SK-N-SH (cell line): ENCODE measurements around the gene SLCO3A1. TPM values are rescaled to one million over a fixed set of nuclear protein-coding genes. Genes with fewer than 3 reads are reported as not detected.

Experiments
- CTCF ChIA-PET: fragments of 300-600, 350-600 bp; formaldehyde crosslinking; extraction: SDS; loops from one replicate; lab custom pipeline; 2021; lab: Yijun Ruan, JAX
- POLR2A ChIA-PET: fragments of 350-600 bp; sonication (Branson Sonifier 250); formaldehyde crosslinking; extraction: SDS; loops from one replicate; lab custom pipeline; 2020; ENCODE audit warnings: antibody characterized with exemption, inconsistent platforms; lab: Yijun Ruan, JAX
- DNase-seq: peaks from one replicate; pipeline ENCODE4 v3.0.0; 2012
- H2AFZ ChIP-seq: fragments of 200-600 bp; sonication (generic); 2 replicates; pipeline ENCODE4 v1.8.1; 2016; ENCODE audit warnings: antibody characterized with exemption, mild to moderate bottlenecking, low read depth
- H3F3A ChIP-seq: fragments of 200-600 bp; sonication (generic); replicated peaks from 2 replicates; pipeline ENCODE3; 2016; ENCODE audit warnings: antibody characterized with exemption, mild to moderate bottlenecking; ENCODE audit not compliant: insufficient read depth
- H3K27ac ChIP-seq, 2 experiments: fragments of 200-500 bp in 1 of 2; fragments of 200-600 bp in 1 of 2; sonication (Bioruptor generic) in 1 of 2; sonication (generic), shearing (Covaris generic) in 1 of 2; 2 replicates each; pipeline versions ENCODE4 v1.5.1 to v1.6.1; 2014 to 2016; ENCODE audit warnings: low read depth in 2 of 2, inconsistent platforms in 1 of 2, low read length in 1 of 2, mild to moderate bottlenecking in 1 of 2, mixed read lengths in 1 of 2
- H3K27me3 ChIP-seq: fragments of 200-600 bp; sonication (generic), shearing (Covaris generic); 2 replicates; pipeline ENCODE4 v1.6.1; 2016; ENCODE audit warnings: mixed run types; ENCODE audit not compliant: insufficient read depth
- H3K36me3 ChIP-seq, 2 experiments: fragments of 200-500 bp in 1 of 2; fragments of 200-600 bp in 1 of 2; sonication (Bioruptor generic) in 1 of 2; sonication (generic) in 1 of 2; replicated peaks in 1 of 2; 2 replicates each; pipeline versions ENCODE3 to v1.5.1; 2014 to 2016; ENCODE audit warnings: low read length in 1 of 2, mild to moderate bottlenecking in 1 of 2; ENCODE audit not compliant: insufficient read depth in 2 of 2, control insufficient read depth in 1 of 2
- H3K4me1 ChIP-seq, 2 experiments: fragments of 200-500 bp in 1 of 2; fragments of 200-600 bp in 1 of 2; sonication (Bioruptor generic) in 1 of 2; sonication (generic), shearing (Covaris generic) in 1 of 2; 2 replicates each; pipeline versions ENCODE4 v1.5.1 to v1.6.1; 2014 to 2016; ENCODE audit warnings: low read depth in 1 of 2, low read length in 1 of 2, mixed run types in 1 of 2; ENCODE audit not compliant: insufficient read depth in 2 of 2, control insufficient read depth in 1 of 2
- H3K4me2 ChIP-seq: fragments of 200-600 bp; sonication (generic), shearing (Covaris generic); 2 replicates; pipeline ENCODE4 v1.6.1; 2017; ENCODE audit warnings: mixed run types
- H3K4me3 ChIP-seq, 2 experiments: fragments of 200-500 bp in 1 of 2; fragments of 200-600 bp in 1 of 2; sonication (Bioruptor generic) in 1 of 2; sonication (generic), shearing (Covaris generic) in 1 of 2; 2 replicates each; pipeline versions ENCODE4 v1.5.1 to v1.8.1; 2014 to 2016; ENCODE audit warnings: low read depth in 2 of 2, inconsistent platforms in 1 of 2, low read length in 1 of 2, mild to moderate bottlenecking in 1 of 2, mixed read lengths in 1 of 2, moderate library complexity in 1 of 2
- H3K79me2 ChIP-seq: fragments of 200-600 bp; sonication (generic); 2 replicates; pipeline ENCODE4 v1.8.1; 2017; ENCODE audit warnings: mild to moderate bottlenecking; ENCODE audit not compliant: insufficient read depth
- H3K9ac ChIP-seq: fragments of 200-600 bp; sonication (generic); 2 replicates; pipeline ENCODE4 v1.6.1; 2017; ENCODE audit warnings: mixed run types
- H3K9me2 ChIP-seq: fragments of 200-600 bp; sonication (generic); 2 replicates; pipeline ENCODE4 v1.6.1; 2017; ENCODE audit warnings: mixed run types
- H3K9me3 ChIP-seq: fragments of 200-600 bp; sonication (generic); 2 replicates; pipeline ENCODE4 v1.6.1; 2017; ENCODE audit warnings: mixed run types, mild to moderate bottlenecking, moderate library complexity
- H4K20me1 ChIP-seq: fragments of 200-600 bp; sonication (generic); 2 replicates; pipeline ENCODE4 v1.6.1; 2017; ENCODE audit warnings: mild to moderate bottlenecking, mixed run types; ENCODE audit not compliant: insufficient read depth
- CHD2 ChIP-seq: fragments of 150-350 bp; IDR thresholded peaks from 2 replicates; pipeline ENCODE4 v1.6.1; 2018; ENCODE audit warnings: low read length; ENCODE audit not compliant: partially characterized antibody
- FOSL2 ChIP-seq: IDR thresholded peaks from 2 replicates; pipeline ENCODE4 v1.4.0; 2012; ENCODE audit warnings: low read depth, mild to moderate bottlenecking, moderate library complexity, borderline replicate concordance
- GABPA ChIP-seq: IDR thresholded peaks from 2 replicates; pipeline ENCODE4 v1.4.0; 2012; ENCODE audit warnings: low read depth, mild to moderate bottlenecking
- MAX ChIP-seq: IDR thresholded peaks from 2 replicates; pipeline ENCODE4 v1.4.0; 2012; ENCODE audit warnings: low read depth
- MXI1 ChIP-seq: IDR thresholded peaks from 2 replicates; pipeline ENCODE4 v1.6.1; 2012; ENCODE audit warnings: mild to moderate bottlenecking, low read depth, low read length, improper control_type of control experiment
- NRF1 ChIP-seq: IDR thresholded peaks from 2 replicates; pipeline ENCODE4 v1.6.1; 2012; ENCODE audit warnings: low read depth, mild to moderate bottlenecking, low read length
- PBX3 ChIP-seq: IDR thresholded peaks from 2 replicates; pipeline ENCODE4; 2012
- POLR2AphosphoS5 ChIP-seq: IDR thresholded peaks from 2 replicates; pipeline ENCODE4 v1.6.1; 2012; ENCODE audit warnings: low read depth, low read length
- RAD21 ChIP-seq: IDR thresholded peaks from 2 replicates; pipeline ENCODE4 v1.6.1; 2012; ENCODE audit warnings: mild to moderate bottlenecking, low read length
- RCOR1 ChIP-seq: fragments of 150-350 bp; IDR thresholded peaks from 2 replicates; pipeline ENCODE4 v1.6.1; 2017; ENCODE audit warnings: antibody characterized with exemption, low read length
- REST ChIP-seq: IDR thresholded peaks from 2 replicates; pipeline ENCODE4 v1.6.1; 2012; ENCODE audit warnings: mild to moderate bottlenecking, low read depth, low read length, moderate library complexity
- RXRA ChIP-seq: IDR thresholded peaks from 2 replicates; pipeline ENCODE4 v1.4.0; 2012; ENCODE audit warnings: low read depth, mild to moderate bottlenecking, borderline replicate concordance
- SIN3A ChIP-seq: IDR thresholded peaks from 2 replicates; pipeline ENCODE4 v1.6.1; 2012; ENCODE audit warnings: low read depth, mild to moderate bottlenecking, low read length, moderate library complexity, borderline replicate concordance
- TCF12 ChIP-seq: IDR thresholded peaks from 2 replicates; pipeline ENCODE4 v1.4.0; 2012
- ZBTB33 ChIP-seq: IDR thresholded peaks from 2 replicates; pipeline ENCODE4 v1.4.0; 2012; ENCODE audit warnings: low read depth, borderline replicate concordance
- WGBS: methylation state at CpG from one replicate; pipeline ENCODE4 v1.1.6; 2017; ENCODE audit warnings: low lambda C conversion rate; 5-methylcytosine and 5-hydroxymethylcytosine counted together
- polyA plus RNA-seq, 3 experiments: library from polyadenylated mRNA; depleted of rRNA; stranded (reverse); fragments of >200 nt; gene quantifications; 2 replicates each; pipeline ENCODE4 v1.2.3, GENCODE V29; 2012
- TF ChIP-seq, protein P1 (sequence below): fragments of 150-350 bp; IDR thresholded peaks from 2 replicates; pipeline ENCODE4 v1.6.1; 2016; ENCODE audit warnings: mild to moderate bottlenecking, low read depth, low read length
- TF ChIP-seq, protein P2 (sequence below): fragments of 150-350 bp; IDR thresholded peaks from 2 replicates; pipeline ENCODE4 v1.6.1; 2017; ENCODE audit warnings: antibody characterized with exemption, low read length, low read depth, borderline replicate concordance

The SLCO3A1 gene
- polyA plus RNA-seq, 1 of the 3 experiments (the other 2 are of a cell fraction), result 19.7 TPM

GRCh38 chr15:91897585-91898372 is 44.3 kb downstream of the SLCO3A1 start:
- no peak overlapping the region for H3K9ac ChIP-seq
- no peak overlapping the region for H3K4me3 ChIP-seq
- H3K79me2 ChIP-seq, result peaks cover 4% of the 10 kb centered on the region
- H3K27ac ChIP-seq, result no peak overlapping the region
- H3K9me2 ChIP-seq, result no peaks in the 10 kb centered on the region
- POLR2A ChIA-PET, result no interaction called here
- no peaks in the 10 kb centered on the region for H3K4me1 ChIP-seq
- no peak overlapping the region for H2AFZ ChIP-seq
- DNase-seq, result no peak
- no peaks in the 10 kb centered on the region for H3K27me3 ChIP-seq
- WGBS, result 83% methylated on average over 13 of the region's 14 CpGs
- H4K20me1 ChIP-seq, result no peaks in the 10 kb centered on the region
- H3K4me2 ChIP-seq, result no peak overlapping the region
- H3K36me3 ChIP-seq, result no peaks in the 10 kb centered on the region
- H3K9me3 ChIP-seq, result no peaks in the 10 kb centered on the region
- CTCF ChIA-PET, result interaction anchor here (1.2 kb wide), 1 partner anchor 44 kb away, joined by 7 read pairs; the partner anchor contains the start of gene SLCO3A1
- H3F3A ChIP-seq, result no peaks in the 10 kb centered on the region
- TF ChIP-seq CHD2, result no peak
- no peak for TF ChIP-seq RXRA
- no peak for TF ChIP-seq FOSL2
- TF ChIP-seq, protein P1, sequence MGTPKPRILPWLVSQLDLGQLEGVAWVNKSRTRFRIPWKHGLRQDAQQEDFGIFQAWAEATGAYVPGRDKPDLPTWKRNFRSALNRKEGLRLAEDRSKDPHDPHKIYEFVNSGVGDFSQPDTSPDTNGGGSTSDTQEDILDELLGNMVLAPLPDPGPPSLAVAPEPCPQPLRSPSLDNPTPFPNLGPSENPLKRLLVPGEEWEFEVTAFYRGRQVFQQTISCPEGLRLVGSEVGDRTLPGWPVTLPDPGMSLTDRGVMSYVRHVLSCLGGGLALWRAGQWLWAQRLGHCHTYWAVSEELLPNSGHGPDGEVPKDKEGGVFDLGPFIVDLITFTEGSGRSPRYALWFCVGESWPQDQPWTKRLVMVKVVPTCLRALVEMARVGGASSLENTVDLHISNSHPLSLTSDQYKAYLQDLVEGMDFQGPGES, result no peak
- TF ChIP-seq POLR2AphosphoS5, result no peak
- no peak for TF ChIP-seq TCF12
- TF ChIP-seq, all 33 proteins: peak for 0

DNA sequence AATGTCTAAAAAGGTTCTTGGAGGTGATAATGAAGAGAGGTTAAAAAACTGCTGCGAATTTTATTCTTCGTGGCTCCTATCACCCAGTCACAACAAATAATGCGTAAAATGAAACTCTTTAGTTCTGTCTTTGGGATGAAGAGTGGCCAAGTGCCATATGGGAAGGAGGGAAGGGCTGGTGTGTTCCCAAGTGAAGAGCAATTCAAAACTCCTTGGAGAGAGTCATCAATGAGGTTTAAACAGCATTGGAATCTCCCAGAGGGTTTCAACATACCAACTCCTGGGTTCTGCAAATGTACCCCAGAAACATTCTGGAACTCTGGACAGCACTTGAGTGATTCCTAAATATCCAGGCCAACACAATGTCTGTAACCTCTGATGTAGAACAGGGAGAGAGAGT is 45.3 kb downstream of the SLCO3A1 start:
- H3K36me3 ChIP-seq, result no peaks in the 10 kb centered on the region
- no peaks in the 10 kb centered on the region for H3K4me1 ChIP-seq
- no peaks in the 10 kb centered on the region for H3K9me2 ChIP-seq
- H3F3A ChIP-seq, result no peaks in the 10 kb centered on the region
- DNase-seq, result no peak
- H3K4me2 ChIP-seq, result no peak overlapping the region
- H4K20me1 ChIP-seq, result no peaks in the 10 kb centered on the region
- no peak overlapping the region for H3K4me3 ChIP-seq
- H3K27me3 ChIP-seq, result no peaks in the 10 kb centered on the region
- H3K9ac ChIP-seq, result no peak overlapping the region
- H3K79me2 ChIP-seq, result peaks cover 8% of the 10 kb centered on the region
- POLR2A ChIA-PET, result no interaction called here
- 93% methylated on average over 3 of the region's 3 CpGs for WGBS
- H3K27ac ChIP-seq, result no peak overlapping the region
- no peaks in the 10 kb centered on the region for H3K9me3 ChIP-seq
- CTCF ChIA-PET, result interaction anchor here (1.0 kb wide), 1 partner anchor 47 kb away, joined by 3 read pairs; no protein-coding TSS in a partner anchor
- H2AFZ ChIP-seq, result no peak overlapping the region
- TF ChIP-seq RCOR1 (no peak), ZBTB33 (no peak), NRF1 (no peak), TCF12 (no peak), MAX (no peak), PBX3 (no peak), SIN3A (no peak), REST (no peak), MXI1 (no peak), GABPA (no peak), RAD21 (no peak), FOSL2 (no peak)
- TF ChIP-seq, protein P2, sequence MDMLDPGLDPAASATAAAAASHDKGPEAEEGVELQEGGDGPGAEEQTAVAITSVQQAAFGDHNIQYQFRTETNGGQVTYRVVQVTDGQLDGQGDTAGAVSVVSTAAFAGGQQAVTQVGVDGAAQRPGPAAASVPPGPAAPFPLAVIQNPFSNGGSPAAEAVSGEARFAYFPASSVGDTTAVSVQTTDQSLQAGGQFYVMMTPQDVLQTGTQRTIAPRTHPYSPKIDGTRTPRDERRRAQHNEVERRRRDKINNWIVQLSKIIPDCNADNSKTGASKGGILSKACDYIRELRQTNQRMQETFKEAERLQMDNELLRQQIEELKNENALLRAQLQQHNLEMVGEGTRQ, result no peak
